SK-N-SH (cell line): Measurements from ENCODE around the gene BCL2L11. TPM values are rescaled to one million over a fixed set of nuclear protein-coding genes. Genes with fewer than 3 reads are reported as not detected.

ENCODE experiments used
- CTCF ChIA-PET: fragments of 300-600, 350-600 bp; formaldehyde crosslinking; extraction: SDS; loops from one replicate; lab custom pipeline; 2021; lab: Yijun Ruan, JAX
- POLR2A ChIA-PET: fragments of 350-600 bp; sonication (Branson Sonifier 250); formaldehyde crosslinking; extraction: SDS; loops from one replicate; lab custom pipeline; 2020; ENCODE audit warnings: antibody characterized with exemption, inconsistent platforms; lab: Yijun Ruan, JAX
- DNase-seq: peaks from one replicate; pipeline ENCODE4 v3.0.0; 2012
- H2AFZ ChIP-seq: fragments of 200-600 bp; sonication (generic); 2 replicates; pipeline ENCODE4 v1.8.1; 2016; ENCODE audit warnings: antibody characterized with exemption, mild to moderate bottlenecking, low read depth
- H3F3A ChIP-seq: fragments of 200-600 bp; sonication (generic); replicated peaks from 2 replicates; pipeline ENCODE3; 2016; ENCODE audit warnings: antibody characterized with exemption, mild to moderate bottlenecking; ENCODE audit not compliant: insufficient read depth
- H3K27ac ChIP-seq, 2 experiments: fragments of 200-500 bp in 1 of 2; fragments of 200-600 bp in 1 of 2; sonication (Bioruptor generic) in 1 of 2; sonication (generic), shearing (Covaris generic) in 1 of 2; 2 replicates each; pipeline versions ENCODE4 v1.5.1 to v1.6.1; 2014 to 2016; ENCODE audit warnings: low read depth in 2 of 2, inconsistent platforms in 1 of 2, low read length in 1 of 2, mild to moderate bottlenecking in 1 of 2, mixed read lengths in 1 of 2
- H3K27me3 ChIP-seq: fragments of 200-600 bp; sonication (generic), shearing (Covaris generic); 2 replicates; pipeline ENCODE4 v1.6.1; 2016; ENCODE audit warnings: mixed run types; ENCODE audit not compliant: insufficient read depth
- H3K36me3 ChIP-seq, 2 experiments: fragments of 200-500 bp in 1 of 2; fragments of 200-600 bp in 1 of 2; sonication (Bioruptor generic) in 1 of 2; sonication (generic) in 1 of 2; replicated peaks in 1 of 2; 2 replicates each; pipeline versions ENCODE3 to v1.5.1; 2014 to 2016; ENCODE audit warnings: low read length in 1 of 2, mild to moderate bottlenecking in 1 of 2; ENCODE audit not compliant: insufficient read depth in 2 of 2, control insufficient read depth in 1 of 2
- H3K4me1 ChIP-seq, 2 experiments: fragments of 200-500 bp in 1 of 2; fragments of 200-600 bp in 1 of 2; sonication (Bioruptor generic) in 1 of 2; sonication (generic), shearing (Covaris generic) in 1 of 2; 2 replicates each; pipeline versions ENCODE4 v1.5.1 to v1.6.1; 2014 to 2016; ENCODE audit warnings: low read depth in 1 of 2, low read length in 1 of 2, mixed run types in 1 of 2; ENCODE audit not compliant: insufficient read depth in 2 of 2, control insufficient read depth in 1 of 2
- H3K4me2 ChIP-seq: fragments of 200-600 bp; sonication (generic), shearing (Covaris generic); 2 replicates; pipeline ENCODE4 v1.6.1; 2017; ENCODE audit warnings: mixed run types
- H3K4me3 ChIP-seq, 2 experiments: fragments of 200-500 bp in 1 of 2; fragments of 200-600 bp in 1 of 2; sonication (Bioruptor generic) in 1 of 2; sonication (generic), shearing (Covaris generic) in 1 of 2; 2 replicates each; pipeline versions ENCODE4 v1.5.1 to v1.8.1; 2014 to 2016; ENCODE audit warnings: low read depth in 2 of 2, inconsistent platforms in 1 of 2, low read length in 1 of 2, mild to moderate bottlenecking in 1 of 2, mixed read lengths in 1 of 2, moderate library complexity in 1 of 2
- H3K79me2 ChIP-seq: fragments of 200-600 bp; sonication (generic); 2 replicates; pipeline ENCODE4 v1.8.1; 2017; ENCODE audit warnings: mild to moderate bottlenecking; ENCODE audit not compliant: insufficient read depth
- H3K9ac ChIP-seq: fragments of 200-600 bp; sonication (generic); 2 replicates; pipeline ENCODE4 v1.6.1; 2017; ENCODE audit warnings: mixed run types
- H3K9me2 ChIP-seq: fragments of 200-600 bp; sonication (generic); 2 replicates; pipeline ENCODE4 v1.6.1; 2017; ENCODE audit warnings: mixed run types
- H3K9me3 ChIP-seq: fragments of 200-600 bp; sonication (generic); 2 replicates; pipeline ENCODE4 v1.6.1; 2017; ENCODE audit warnings: mixed run types, mild to moderate bottlenecking, moderate library complexity
- H4K20me1 ChIP-seq: fragments of 200-600 bp; sonication (generic); 2 replicates; pipeline ENCODE4 v1.6.1; 2017; ENCODE audit warnings: mild to moderate bottlenecking, mixed run types; ENCODE audit not compliant: insufficient read depth
- CHD2 ChIP-seq: fragments of 150-350 bp; IDR thresholded peaks from 2 replicates; pipeline ENCODE4 v1.6.1; 2018; ENCODE audit warnings: low read length; ENCODE audit not compliant: partially characterized antibody
- EP300 ChIP-seq, 2 experiments: IDR thresholded peaks; 2 replicates each; pipeline versions ENCODE4 v1.4.0 to v1.6.1; 2012; ENCODE audit warnings: borderline replicate concordance in 1 of 2, low read depth in 1 of 2, low read length in 1 of 2
- EZH2phosphoT487 ChIP-seq: fragments of 200-600 bp; sonication (generic); IDR thresholded peaks from 2 replicates; pipeline ENCODE4 v1.6.1; 2017; ENCODE audit warnings: low read depth, mixed run types, mild to moderate bottlenecking, antibody characterized with exemption, moderate library complexity, borderline replicate concordance
- FOSL2 ChIP-seq: IDR thresholded peaks from 2 replicates; pipeline ENCODE4 v1.4.0; 2012; ENCODE audit warnings: low read depth, mild to moderate bottlenecking, moderate library complexity, borderline replicate concordance
- FOXJ3 ChIP-seq: sonication (generic); formaldehyde crosslinking; IDR thresholded peaks from 2 replicates; pipeline ENCODE4 v1.5.1; 2020; ENCODE audit warnings: mild to moderate bottlenecking, missing genetic modification reagents
- FOXM1 ChIP-seq: IDR thresholded peaks from 2 replicates; pipeline ENCODE4 v1.4.0; 2012; ENCODE audit warnings: low read depth, mild to moderate bottlenecking
- GATA2 ChIP-seq: sonication (generic); formaldehyde crosslinking; IDR thresholded peaks from 2 replicates; pipeline ENCODE4 v1.5.0; 2020; ENCODE audit warnings: mild to moderate bottlenecking, missing genetic modification reagents
- JUND ChIP-seq: IDR thresholded peaks from 2 replicates; pipeline ENCODE4 v1.4.0; 2012
- NFIC ChIP-seq: IDR thresholded peaks from 2 replicates; pipeline ENCODE4 v1.4.0; 2012; ENCODE audit warnings: borderline replicate concordance
- REST ChIP-seq: IDR thresholded peaks from 2 replicates; pipeline ENCODE4 v1.6.1; 2012; ENCODE audit warnings: mild to moderate bottlenecking, low read depth, low read length, moderate library complexity
- SIN3A ChIP-seq: IDR thresholded peaks from 2 replicates; pipeline ENCODE4 v1.6.1; 2012; ENCODE audit warnings: low read depth, mild to moderate bottlenecking, low read length, moderate library complexity, borderline replicate concordance
- USF2 ChIP-seq: fragments of 150-350 bp; IDR thresholded peaks from 2 replicates; pipeline ENCODE4 v1.6.1; 2017; ENCODE audit warnings: antibody characterized with exemption, low read length, low read depth, borderline replicate concordance
- YY1 ChIP-seq: IDR thresholded peaks from 2 replicates; pipeline ENCODE4 v1.4.0; 2012; ENCODE audit warnings: low read depth, mild to moderate bottlenecking
- WGBS: methylation state at CpG from one replicate; pipeline ENCODE4 v1.1.6; 2017; ENCODE audit warnings: low lambda C conversion rate; 5-methylcytosine and 5-hydroxymethylcytosine counted together
- polyA plus RNA-seq, 3 experiments: library from polyadenylated mRNA; depleted of rRNA; stranded (reverse); fragments of >200 nt; gene quantifications; 2 replicates each; pipeline ENCODE4 v1.2.3, GENCODE V29; 2012
- TF ChIP-seq, protein P1 (sequence below): IDR thresholded peaks from 2 replicates; pipeline ENCODE4 v1.4.0; 2012; ENCODE audit warnings: low read depth, borderline replicate concordance
- TF ChIP-seq, protein P2 (sequence below): IDR thresholded peaks from 2 replicates; pipeline ENCODE4 v1.4.0; 2012; ENCODE audit warnings: low read depth, borderline replicate concordance

The BCL2L11 gene
- polyA plus RNA-seq, 1 of the 3 experiments (the other 2 are of a cell fraction), result 3.3 TPM

GRCh38 chr2:111106706-111107105 lies 14.0 kb upstream of the BCL2L11 start:
- Histone ChIP-seq H2AFZ (no peak overlapping the region), H3K9me2 (no peaks in the 10 kb centered on the region), H3K79me2 (no peaks in the 10 kb centered on the region), H3F3A (no peaks in the 10 kb centered on the region), H3K27ac (no peak overlapping the region), H3K9ac (no peak overlapping the region), H3K4me2 (no peak overlapping the region), H3K4me1 (no peaks in the 10 kb centered on the region), H3K27me3 (no peaks in the 10 kb centered on the region; the same call in 1 of the 2 replicates), H3K9me3 (no peaks in the 10 kb centered on the region), H4K20me1 (no peaks in the 10 kb centered on the region), H3K4me3 (no peak overlapping the region), H3K36me3 (no peaks in the 10 kb centered on the region)
- DNase-seq, result no peak
- CTCF ChIA-PET, result no interaction called here
- POLR2A ChIA-PET, result no interaction called here
- 79% methylated on average over 4 of the region's 5 CpGs for WGBS
- TF ChIP-seq EZH2phosphoT487 (no peak), REST (no peak), FOSL2 (no peak), SIN3A (no peak), YY1 (no peak), CHD2 (no peak), FOXJ3 (no peak), FOXM1 (no peak)
- TF ChIP-seq, protein P1, sequence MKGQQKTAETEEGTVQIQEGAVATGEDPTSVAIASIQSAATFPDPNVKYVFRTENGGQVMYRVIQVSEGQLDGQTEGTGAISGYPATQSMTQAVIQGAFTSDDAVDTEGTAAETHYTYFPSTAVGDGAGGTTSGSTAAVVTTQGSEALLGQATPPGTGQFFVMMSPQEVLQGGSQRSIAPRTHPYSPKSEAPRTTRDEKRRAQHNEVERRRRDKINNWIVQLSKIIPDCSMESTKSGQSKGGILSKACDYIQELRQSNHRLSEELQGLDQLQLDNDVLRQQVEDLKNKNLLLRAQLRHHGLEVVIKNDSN, result no peak

DNA sequence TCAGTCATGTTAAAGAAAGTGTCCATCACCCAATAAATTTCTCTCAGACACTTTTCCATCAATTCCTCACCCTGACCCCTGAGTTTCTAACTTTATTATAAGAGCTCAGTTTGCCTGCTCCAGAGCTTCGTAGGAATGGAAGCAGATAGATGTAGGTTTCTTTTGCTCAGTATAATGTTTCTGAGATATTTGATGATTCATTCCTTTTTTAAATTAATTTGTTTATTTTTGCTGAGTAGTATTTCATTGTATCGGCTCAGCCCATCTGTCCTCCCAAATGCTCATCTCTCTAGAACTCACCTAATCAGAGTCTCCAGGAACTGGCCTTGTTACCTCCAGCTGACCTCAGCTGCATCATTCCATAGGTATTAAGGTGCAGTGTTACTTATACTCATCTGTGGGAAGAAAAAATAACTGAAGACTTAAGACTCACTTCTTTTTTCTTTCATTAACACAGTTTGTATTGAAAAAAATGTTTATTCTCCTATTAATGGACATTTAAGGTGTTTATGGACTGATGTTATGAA lies 11.9 kb upstream of the BCL2L11 start:
- Histone ChIP-seq H3K9ac (no peak overlapping the region), H3F3A (no peaks in the 10 kb centered on the region), H3K4me2 (no peak overlapping the region), H3K9me2 (no peaks in the 10 kb centered on the region), H3K27ac (no peak overlapping the region), H3K79me2 (no peaks in the 10 kb centered on the region), H2AFZ (no peak overlapping the region), H3K4me3 (no peak overlapping the region), H3K36me3 (no peaks in the 10 kb centered on the region), H3K27me3 (no peaks in the 10 kb centered on the region; the same call in 1 of the 2 replicates), H4K20me1 (no peaks in the 10 kb centered on the region), H3K4me1 (peaks cover 0 to 3% of the 10 kb centered on the region in 2 experiments; a peak in 1 of 4 replicates), H3K9me3 (no peaks in the 10 kb centered on the region)
- DNase-seq, result no peak
- 89% methylated on average over 2 of the region's 2 CpGs for WGBS
- no peak for TF ChIP-seq GATA2 (CRISPR knock-in tag)
- no peak for TF ChIP-seq NFIC
- no peak for TF ChIP-seq USF2
- TF ChIP-seq, protein P2, sequence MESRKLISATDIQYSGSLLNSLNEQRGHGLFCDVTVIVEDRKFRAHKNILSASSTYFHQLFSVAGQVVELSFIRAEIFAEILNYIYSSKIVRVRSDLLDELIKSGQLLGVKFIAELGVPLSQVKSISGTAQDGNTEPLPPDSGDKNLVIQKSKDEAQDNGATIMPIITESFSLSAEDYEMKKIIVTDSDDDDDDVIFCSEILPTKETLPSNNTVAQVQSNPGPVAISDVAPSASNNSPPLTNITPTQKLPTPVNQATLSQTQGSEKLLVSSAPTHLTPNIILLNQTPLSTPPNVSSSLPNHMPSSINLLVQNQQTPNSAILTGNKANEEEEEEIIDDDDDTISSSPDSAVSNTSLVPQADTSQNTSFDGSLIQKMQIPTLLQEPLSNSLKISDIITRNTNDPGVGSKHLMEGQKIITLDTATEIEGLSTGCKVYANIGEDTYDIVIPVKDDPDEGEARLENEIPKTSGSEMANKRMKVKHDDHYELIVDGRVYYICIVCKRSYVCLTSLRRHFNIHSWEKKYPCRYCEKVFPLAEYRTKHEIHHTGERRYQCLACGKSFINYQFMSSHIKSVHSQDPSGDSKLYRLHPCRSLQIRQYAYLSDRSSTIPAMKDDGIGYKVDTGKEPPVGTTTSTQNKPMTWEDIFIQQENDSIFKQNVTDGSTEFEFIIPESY, result no peak
- no peak for TF ChIP-seq CHD2
- TF ChIP-seq EP300 (IDR thresholded peaks at IDR 0.05; ENCODE audit: borderline replicate concordance in 1 of 2, low read depth in 1 of 2, low read length in 1 of 2), result no peak
- no peak for TF ChIP-seq EZH2phosphoT487
- TF ChIP-seq JUND, result no peak
- no peak for TF ChIP-seq SIN3A
- ChIA-PET CTCF (interaction anchor here (0.6 kb wide), 1 partner anchor 13 kb away, joined by 3 read pairs; no protein-coding TSS in a partner anchor), POLR2A (no interaction called here)
